Esophagus muscularis mucosa (tissue), 4 donors: Measurements from ENCODE around the gene TBCD.

ENCODE experiments used
- CTCF ChIP-seq, 3 experiments: fragments of 200-600 bp in 2 of 3; fragments of 450-650 bp in 1 of 3; sonication (generic) in 2 of 3; IDR thresholded peaks; one replicate each; pipeline ENCODE4 v1.5.1; 2017 to 2019; ENCODE audit warnings: antibody characterized with exemption in 3 of 3, mild to moderate bottlenecking in 2 of 3, moderate library complexity in 1 of 3
- EP300 ChIP-seq: sonication (generic); formaldehyde crosslinking; IDR thresholded peaks from one replicate; pipeline ENCODE4 v1.6.1; 2017; ENCODE audit warnings: antibody characterized with exemption
- POLR2A ChIP-seq: fragments of 450-650 bp; IDR thresholded peaks from one replicate; pipeline ENCODE4 v1.6.1; 2017; ENCODE audit warnings: antibody characterized with exemption, moderate library complexity, mild to moderate bottlenecking, low read depth
- POLR2AphosphoS5 ChIP-seq, 2 donors: sonication (generic); formaldehyde crosslinking; IDR thresholded peaks; one replicate each; pipeline ENCODE4 v1.6.1; 2017; ENCODE audit warnings: antibody characterized with exemption in 2 of 2

DNA sequence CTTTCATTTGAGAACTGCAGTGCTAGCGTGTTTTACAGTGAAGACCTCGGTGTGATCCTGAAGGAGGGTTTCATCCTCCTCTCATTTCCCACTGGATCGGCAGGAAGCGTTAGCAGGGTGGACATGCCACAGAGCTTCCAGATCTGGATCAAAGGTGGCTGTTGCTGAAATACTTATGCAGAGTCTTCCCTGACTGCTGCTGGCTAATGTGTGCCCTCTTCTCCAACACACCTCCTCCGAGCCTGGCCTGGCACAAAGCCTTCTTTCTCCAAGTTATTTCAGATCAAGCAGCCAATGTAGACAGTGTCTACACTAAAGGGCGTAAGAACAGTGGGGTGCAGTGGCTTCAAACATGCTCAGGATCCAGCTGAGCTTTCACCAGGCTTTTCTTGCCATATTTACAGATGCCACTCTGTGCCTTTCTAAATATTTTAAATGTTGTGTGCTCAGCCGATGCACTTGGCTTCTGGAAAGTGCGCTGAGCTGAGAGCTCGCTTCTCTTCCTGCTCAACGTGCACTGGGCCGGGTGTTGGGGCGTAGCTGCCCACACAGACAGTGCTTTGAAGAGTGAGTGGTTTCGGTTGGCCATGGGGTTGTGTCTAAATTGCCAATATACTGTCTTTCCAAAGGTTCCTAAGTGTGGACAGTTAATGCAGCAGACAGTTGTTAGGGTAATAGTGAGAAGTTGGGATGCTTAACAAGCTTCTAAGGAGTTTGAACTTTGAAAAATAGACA is 85.9 kb downstream of the TBCD start:
- TF ChIP-seq CTCF (IDR thresholded peaks at IDR 0.05), result no peak
- TF ChIP-seq POLR2A, result no peak
- no peak for TF ChIP-seq POLR2AphosphoS5 (IDR thresholded peaks at IDR 0.05)
- no peak for TF ChIP-seq EP300
